Activated CD8-positive, alpha-beta memory T cell treated with anti-CD3 and anti-CD28 coated beads for 4 hours (primary cell): ENCODE measurements around the gene OR4F6.
"Not testable (repeated sequence)": the region's sequence is repeated elsewhere in the genome, so short reads cannot be mapped to it uniquely, and the experiment has no call there.

Source experiments
- DNase-seq, 2 donors: peaks; one replicate each; pipeline ENCODE4 v3.0.0-alpha.2; 2020; ENCODE audit warnings: low read depth in 2 of 2

The OR4F6 gene

DNA sequence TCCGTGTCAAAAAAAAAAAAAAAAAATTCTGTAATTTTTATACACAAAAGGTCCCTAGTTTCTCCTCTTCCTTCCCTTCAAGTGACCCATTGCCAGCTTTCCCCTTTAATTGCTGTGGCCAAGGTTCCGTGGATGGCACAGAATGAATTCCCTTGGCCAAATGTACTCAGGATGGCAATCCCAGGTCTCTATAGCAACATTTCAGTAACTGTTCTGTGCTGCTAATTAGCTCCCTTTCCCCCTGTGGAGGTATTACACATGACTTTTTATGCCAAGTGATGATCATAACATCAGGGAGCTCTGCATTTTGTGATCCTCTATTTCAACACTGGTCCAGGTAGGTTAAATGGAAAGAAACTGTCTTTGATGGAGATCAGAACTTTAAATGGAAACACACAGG is at the start of gene OR4F6:
TSS of gene OR4F6 (plus strand) at position 301 of the 400 bp plus-strand sequence. CDS start 2,211 bp downstream, outside the sequence.
- DNase-seq = no peak

DNA sequence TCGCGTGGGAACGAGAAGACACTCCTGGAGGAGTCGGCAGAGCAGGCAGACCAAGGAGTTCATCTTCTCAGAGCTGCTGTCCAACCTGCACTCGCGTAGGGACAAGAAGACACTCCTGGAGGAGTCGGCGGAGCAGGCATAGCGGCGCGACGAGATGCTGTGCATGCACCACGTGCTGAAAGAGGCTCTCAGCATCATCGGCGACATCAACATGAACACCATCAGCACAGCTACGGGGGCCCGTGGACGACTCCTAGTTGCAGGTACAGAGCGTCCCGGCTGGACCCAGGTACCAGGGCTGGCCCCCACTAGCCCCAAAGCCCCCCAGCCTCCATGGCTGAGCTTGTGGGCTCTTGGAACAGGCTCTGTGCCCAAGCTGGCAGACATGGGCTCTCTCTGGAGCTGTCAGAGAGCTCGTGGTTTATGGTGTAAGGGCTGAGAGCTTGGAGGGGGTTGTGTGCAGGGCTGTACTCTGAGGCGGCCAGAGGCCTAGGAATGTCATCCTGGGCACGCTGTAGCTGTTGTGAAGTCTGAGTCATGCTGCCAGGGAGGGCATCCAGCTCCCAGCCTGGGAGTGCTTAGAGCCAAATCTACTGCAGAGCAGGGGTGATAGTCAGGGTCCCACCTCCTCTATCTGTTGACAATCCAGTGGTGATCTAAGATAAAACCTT is 38.5 kb upstream of the OR4F6 start:
- not testable (repeated sequence) for DNase-seq

GRCh38 chr15:101765340-101765671 is 38.0 kb upstream of the OR4F6 start:
- not testable (repeated sequence) for DNase-seq

DNA sequence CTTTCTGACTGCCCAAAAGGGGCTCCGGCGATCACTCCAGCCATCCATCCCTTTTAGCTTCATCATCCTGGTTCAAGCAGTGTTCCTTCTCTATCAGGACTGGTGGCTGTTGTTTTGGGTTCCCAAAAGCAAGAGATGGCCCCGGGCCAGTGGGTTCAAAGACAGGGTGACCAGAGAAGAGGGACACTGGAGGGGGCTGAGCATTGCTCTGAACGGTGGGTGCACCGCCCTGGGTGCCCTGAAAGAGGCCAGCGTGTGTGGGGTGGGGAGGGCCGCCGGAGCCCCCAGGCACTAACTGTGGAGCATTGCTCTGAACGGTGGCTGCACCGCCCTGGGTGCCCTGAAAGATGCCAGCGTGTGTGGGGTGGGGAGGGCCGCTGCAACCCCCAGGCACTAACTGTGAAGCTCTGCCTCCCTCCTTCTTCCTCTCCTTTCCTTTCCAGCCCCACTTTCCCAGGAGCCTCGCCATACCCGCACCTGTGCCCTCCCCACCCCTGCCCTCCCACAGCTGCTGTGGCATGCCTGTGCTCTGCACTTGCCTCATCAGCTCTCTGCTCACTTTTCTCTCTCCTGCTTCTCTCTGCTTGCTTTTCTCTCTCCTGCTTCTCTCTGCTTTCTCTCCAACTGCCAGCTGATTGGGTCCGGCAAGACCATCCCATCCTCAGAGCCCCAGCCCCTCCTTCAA is 37.4 kb upstream of the OR4F6 start:
- no peak for DNase-seq

DNA sequence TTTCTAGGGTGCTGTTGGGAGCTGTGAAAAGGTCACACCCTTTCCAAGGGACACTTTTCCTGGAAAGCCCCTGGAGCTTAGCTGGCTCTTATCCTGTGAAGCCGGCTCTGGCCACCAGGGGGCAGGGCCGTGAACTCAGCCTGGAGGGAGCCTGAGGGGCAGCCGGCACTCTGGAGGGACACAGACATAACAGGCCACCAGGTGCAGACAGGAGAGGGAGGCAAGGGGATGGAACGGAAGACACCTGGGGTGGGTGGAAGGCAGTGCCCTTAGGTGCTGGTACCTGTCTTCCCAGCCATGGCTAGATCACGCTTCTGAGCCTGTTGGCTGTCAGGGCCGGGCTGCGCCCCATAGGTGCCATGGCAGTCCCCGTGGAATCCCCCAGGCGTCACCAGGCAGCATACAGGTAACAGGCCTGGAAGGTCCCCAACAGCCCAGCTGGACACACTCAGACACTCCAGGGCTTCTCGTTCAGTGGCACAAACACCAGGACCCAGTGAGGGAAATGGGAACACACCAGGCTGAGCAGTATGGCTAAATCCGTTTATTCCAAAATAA is 36.1 kb upstream of the OR4F6 start:
- not testable (repeated sequence) for DNase-seq

- DNase-seq = no peak
These were observed 30.4 kb upstream of the OR4F6 start for GRCh38 chr15:101772921-101773320.

DNA sequence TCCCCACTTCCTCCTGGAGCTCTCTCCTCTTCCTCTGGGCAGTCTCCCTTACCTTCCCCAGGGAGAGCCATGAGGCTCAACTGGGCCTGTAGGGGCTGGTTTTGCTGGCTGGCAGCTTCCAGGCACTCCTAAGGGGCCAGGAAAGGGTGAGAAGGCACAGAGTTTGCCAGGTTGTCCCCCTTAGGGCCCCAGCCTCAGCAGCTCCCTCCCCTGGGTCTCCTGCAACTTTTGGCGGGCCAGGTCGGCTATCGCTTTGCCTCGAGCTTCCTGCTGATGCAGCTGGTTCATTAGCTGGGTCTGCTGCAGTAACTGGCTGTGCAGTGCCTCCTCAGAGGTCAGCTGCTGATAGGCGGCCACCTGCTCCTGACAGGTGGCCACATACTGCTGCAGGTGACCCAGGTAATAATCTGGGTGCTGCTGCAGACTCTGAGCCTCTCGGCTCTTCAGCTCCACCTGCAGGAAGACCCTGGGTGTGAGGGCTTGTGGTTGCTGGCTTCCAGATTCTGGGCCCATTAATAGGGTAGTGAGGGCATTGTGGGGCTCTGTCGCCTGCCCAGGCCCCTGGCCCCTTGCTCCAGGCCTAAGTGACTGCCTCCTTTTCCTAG is 29.7 kb upstream of the OR4F6 start:
- no peak for DNase-seq

- DNase-seq = no peak
These were observed 28.2 kb upstream of the OR4F6 start for GRCh38 chr15:101775136-101775535.

- not testable (repeated sequence) for DNase-seq
These were observed 24.7 kb upstream of the OR4F6 start for GRCh38 chr15:101778576-101778975.

GRCh38 chr15:101780225-101780624 is 23.1 kb upstream of the OR4F6 start:
- DNase-seq = not testable (repeated sequence)

DNA sequence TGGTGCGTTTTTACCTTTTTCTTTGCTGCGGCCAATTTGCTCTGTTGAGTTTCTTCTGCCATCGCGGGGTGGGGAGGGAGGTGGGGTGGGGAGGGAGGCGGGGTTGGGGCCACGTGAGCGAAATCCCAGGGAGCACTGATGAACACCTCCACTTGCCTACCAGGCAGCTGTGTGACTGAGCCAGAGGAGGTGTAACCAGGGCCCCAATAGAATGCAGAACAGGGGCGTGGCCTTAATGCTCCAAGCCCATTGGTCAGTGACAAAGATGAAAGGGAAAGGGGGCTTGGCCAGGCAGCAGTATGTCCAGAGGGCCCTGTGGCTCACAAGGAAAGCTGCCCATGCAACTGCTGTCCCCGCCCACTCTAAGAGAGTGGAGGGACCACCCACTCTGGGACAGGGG is 21.4 kb upstream of the OR4F6 start:
- no peak for DNase-seq

- no peak for DNase-seq
These were observed 18.7 kb upstream of the OR4F6 start for GRCh38 chr15:101784644-101785043.

DNA sequence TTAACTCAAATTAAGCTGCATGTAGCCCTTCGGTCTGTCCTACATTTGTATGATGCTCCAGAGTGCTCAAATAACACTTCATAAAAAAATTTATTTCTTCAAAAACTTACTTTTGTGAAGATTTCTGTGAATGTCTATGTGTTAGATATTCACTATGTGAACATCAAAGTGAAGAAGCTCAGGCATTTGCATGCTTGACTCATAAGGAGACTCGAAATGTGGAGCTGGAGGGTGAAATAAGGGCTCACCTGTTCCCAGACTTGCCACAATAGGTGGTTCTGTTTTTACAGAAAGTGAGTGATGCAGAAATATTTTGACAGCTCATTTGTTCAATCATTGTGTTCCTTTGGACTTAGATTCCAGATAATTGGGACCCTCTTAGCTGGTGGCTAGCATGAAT is 16.9 kb upstream of the OR4F6 start:
- DNase-seq = not testable (repeated sequence)

DNA sequence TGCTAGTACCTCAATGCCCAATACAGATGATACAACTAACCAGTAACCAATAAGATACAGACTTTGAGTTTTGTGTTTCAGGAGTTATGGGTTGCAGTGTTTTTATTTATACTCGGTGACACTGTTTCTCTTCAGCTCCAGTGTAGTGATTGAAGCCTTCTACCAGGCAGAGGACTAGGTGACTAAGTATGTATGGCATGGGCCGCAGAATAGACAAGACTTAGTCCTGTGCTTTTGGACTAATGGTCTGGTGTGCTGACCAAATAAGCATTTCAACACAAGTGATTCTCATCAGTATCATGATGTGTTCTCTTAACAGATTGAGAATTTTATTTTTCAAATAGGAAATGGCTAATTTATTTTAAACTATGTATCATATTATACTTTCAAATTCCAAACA is 15.3 kb upstream of the OR4F6 start:
- DNase-seq = not testable (repeated sequence)

DNA sequence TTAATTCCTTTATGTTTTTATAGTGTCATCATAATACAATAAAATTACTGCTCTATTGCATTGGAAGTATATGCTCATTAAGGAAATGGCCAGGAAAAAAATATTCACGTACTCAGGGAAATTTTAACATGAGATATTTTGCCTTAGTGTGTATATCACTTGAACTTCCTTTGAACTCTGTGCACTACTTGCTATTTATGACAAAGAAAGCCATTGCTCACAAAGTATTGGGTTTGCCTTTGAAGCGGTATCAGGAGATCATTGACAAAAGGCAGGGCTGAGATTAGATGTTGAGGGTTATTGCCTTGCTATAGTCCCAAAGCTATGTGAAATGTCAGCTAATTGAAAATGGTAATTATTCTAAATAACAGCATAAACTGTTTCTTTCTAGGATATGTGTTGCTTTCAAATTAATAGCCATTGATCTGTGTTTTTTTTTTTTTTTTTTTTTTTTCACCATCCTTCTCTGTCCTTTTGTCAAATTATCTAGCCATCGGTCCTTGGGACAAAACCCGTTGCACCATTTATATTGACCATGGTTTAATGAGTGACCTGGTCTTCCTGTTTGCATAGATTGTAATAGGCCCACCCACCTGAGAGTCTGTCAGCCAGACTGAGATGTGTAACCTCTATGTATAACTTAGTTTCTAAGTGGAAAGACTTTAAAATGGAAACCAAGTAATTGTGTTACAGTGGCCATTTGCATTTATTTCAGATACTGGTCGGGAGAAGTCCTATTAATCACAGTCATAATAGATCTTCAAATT is 14.6 kb upstream of the OR4F6 start:
- DNase-seq = not testable (repeated sequence)

- not testable (repeated sequence) for DNase-seq
These were observed 12.6 kb upstream of the OR4F6 start for GRCh38 chr15:101790748-101791147.

GRCh38 chr15:101793981-101794380 is 9.3 kb upstream of the OR4F6 start:
- DNase-seq = not testable (repeated sequence)

- DNase-seq = no peak
These were observed 7.9 kb upstream of the OR4F6 start for GRCh38 chr15:101795455-101795854.

GRCh38 chr15:101799665-101800064 is 3.6 kb upstream of the OR4F6 start:
- DNase-seq = no peak

- no peak for DNase-seq
These were observed 2.3 kb upstream of the OR4F6 start for GRCh38 chr15:101801048-101801447.

GRCh38 chr15:101803676-101804075 is 367 bp downstream of the OR4F6 start:
- DNase-seq = no peak

- DNase-seq = no peak
These were observed 1.1 kb downstream of the OR4F6 start for GRCh38 chr15:101804375-101804774.
